Measurements from ENCODE around the gene DGAT2L6.
"Not testable (repeated sequence)": the region's sequence is repeated elsewhere in the genome, so short reads cannot be mapped to it uniquely, and the experiment has no call there.

The DGAT2L6 gene

DNA sequence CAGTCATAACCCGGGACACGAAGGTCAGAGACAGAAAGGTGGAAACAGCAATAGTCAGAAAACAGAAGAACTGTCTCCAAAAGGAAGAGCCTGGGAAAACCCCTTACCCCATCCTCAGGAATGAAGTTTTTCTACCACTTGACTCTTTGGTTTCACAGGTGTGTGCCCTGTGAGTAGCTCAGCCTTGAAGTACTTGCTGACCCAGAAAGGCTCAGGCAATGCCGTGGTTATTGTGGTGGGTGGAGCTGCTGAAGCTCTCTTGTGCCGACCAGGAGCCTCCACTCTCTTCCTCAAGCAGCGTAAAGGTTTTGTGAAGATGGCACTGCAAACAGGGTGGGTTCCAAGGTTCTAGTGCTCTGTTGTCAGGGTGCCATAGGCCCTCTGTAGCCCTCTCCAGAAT is 24.4 kb downstream of the DGAT2L6 start:
- DNase-seq: no peak

DNA sequence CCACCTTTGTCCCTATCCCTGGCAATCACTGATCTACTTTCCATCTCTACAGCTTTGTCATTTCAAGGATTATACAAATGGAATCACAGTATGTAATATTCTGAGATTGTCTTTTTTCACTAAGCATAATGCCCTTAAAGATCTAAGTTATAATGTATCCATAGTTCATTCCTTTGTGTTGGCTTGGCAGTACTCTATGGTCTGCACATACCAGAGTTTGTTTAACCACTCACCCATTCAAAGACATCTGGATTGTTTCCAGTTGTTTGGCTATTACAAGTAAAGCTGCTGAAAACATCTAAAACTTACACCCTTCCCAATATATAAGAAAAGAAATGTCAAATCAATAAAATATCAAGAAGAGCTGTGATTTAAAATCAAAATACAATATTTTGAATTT is 31.2 kb downstream of the DGAT2L6 start:
- DNase-seq: peak; percentile 9

DNA sequence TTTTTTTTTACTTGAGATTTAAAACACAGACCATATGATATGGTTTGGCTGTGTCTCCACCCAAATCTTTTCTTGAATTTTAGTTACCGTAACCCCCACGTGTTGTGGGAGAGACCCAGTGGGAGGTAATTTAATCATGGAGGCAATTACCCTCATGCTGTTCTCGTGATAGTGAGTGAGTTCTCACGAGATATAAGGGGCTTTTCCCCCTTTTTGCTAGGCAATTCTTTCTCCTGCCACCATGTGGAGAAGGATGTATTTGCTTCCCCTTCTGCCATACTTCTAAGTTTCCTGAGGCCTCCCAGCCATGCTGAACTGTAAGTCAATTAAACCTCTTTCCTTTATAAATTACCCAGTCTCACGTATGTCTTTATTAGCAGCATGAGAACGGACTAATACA is 32.3 kb downstream of the DGAT2L6 start:
- not testable (repeated sequence) for DNase-seq

DNA sequence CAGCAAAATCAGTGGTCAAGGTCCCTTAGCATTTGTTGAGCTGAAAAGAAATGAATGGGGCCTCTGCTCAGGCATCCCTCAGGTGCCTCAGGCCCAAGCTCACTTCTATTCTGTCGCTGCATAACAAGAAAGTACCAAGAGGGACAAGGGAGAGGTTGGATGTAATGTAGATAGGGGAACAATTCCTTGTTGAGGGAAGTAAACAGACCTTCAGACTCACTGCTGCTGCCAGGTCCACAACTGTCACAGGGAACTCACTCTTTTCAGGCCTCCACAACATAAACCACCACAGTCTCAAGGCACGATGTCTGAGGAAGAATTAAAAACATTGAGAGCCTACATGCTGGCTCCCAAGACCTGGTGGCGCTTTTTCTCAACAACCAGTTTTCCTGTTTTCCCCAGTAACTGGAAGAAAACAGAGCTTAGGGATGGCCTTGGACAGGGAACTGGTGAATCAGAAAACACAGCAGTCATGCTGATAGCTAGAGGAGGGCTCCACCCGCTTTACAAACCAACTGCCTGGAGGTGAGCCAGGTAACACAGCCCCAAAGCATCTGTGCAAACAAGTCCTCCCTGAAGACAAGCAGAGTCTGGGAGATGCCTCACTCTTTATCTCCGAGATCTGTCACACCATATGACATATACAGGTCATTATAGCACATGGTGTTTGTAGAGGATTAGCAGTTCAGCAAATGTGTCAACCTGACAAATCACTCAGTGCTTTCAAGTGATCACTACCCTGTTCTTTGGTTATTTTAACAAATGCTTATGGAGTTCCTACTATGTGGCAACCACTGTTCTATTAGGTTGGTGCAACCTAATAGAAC is 42.9 kb downstream of the DGAT2L6 start:
- peak; percentile 31 for DNase-seq

DNA sequence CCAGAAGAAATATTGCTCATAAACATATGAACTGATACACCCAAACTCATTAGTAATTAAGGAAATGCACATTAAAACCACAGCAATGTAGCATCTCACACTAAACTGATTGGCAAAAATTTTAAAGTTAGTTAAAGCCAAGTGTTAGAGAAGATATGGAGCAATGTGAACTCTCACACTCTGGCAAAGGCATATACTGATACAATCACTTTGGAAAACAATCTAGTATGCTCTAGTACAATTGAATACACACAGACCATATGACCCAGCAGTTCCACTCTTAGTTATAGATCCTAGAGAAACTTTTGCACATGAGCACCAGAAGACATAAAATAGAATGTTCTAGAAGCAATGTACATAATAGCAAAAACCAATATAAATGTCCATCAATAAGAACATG is 48.8 kb downstream of the DGAT2L6 start:
- DNase-seq: no peak

DNA sequence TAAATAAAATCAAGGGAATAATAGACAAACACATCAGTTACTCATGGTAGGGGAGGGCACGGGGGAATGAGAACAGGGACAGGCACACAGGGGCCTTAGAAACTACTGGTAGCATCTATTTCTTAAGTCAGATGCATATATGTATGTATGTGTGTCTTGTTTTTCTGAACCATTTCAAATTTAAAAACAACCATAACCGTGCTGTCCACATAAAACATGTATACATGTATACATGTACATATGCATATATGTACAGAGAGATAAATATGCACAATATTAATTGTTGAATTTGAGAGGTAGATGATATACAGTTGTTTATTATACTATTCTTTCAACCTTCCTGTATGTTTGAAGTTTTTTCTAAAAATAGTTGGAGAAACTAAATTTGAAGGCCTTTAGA is 49.4 kb downstream of the DGAT2L6 start:
- DNase-seq: no peak

DNA sequence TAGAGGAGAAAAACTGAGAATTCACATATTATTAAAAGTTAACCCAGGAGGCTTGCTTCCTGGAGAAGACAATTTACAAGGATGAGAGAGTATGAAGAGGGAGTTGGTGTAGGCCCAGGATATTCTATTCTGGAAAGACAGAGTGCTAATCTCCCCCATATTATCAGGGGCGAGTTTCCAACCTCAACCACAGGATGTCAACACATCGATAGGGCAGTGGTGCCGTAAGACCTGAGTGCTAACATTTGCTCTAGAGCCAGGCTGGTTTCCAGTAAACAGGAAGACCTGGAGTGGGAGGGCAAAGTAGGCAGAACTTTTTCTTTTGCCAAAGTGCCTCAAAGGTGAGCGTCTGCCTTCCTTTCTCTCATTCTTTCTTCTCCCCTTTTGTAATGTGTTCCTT is 54.4 kb downstream of the DGAT2L6 start:
- no peak for DNase-seq

DNA sequence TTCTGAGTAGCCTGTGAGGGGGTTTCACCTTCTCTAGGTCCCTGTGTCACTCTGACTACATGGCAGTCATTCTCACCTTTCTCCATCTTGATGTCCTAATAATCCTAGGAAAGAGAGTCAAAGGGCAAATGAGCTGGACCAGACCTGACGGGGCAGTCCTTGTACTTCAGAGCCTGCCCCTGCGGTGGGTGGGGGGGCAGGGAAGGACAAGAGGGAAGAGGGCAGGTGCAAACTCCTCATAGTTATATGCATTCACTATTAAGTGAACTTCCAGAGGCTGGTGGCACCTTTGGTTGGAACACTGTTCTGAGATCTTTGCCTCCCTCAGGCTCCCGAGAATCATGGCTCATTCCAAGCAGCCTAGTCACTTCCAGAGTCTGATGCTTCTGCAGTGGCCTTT is 57.1 kb downstream of the DGAT2L6 start, which contains the start of gene AWAT1:
Gene AWAT1, plus strand, starts transcription at position 301 of the 400 bp plus-strand sequence. Its CDS starts 41 bp downstream, at position 342.
- no peak for DNase-seq

DNA sequence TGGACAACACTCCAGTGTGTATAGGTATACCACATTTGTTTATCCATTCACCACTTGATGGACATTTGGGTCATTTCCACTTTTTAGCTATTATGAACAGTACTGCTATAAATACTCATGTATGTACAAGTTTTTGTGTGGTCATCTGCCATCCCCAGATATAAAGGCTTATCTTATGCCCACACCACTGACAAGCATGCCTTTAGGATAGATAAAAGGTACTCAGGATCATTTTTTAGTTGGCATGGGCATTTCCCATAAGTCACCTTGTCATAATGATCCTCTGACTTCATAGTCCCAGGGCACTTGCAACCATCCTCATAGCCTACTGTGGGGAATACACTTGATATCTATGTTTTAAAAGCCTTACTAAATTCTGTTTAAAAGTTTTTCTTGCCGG is 63.5 kb downstream of the DGAT2L6 start:
- DNase-seq: no peak

DNA sequence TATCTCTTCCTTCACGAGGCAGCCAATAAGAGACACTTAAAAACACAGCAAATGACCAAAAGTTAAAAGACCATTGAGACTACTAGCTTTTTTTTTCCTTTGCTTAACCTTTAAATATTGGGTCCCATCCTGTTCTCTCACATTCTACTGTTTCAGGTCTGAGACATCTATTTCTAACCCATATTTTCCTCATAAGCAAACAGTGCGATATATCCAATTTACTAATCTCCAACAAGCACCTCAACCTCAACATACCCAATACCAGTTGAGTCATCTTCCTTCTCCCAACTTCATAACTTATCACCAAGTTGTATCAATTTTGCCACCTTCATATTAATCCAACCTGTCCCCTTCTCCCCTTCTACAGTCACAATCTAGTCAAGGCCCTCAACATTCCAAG is 64.2 kb downstream of the DGAT2L6 start:
- no peak for DNase-seq

DNA sequence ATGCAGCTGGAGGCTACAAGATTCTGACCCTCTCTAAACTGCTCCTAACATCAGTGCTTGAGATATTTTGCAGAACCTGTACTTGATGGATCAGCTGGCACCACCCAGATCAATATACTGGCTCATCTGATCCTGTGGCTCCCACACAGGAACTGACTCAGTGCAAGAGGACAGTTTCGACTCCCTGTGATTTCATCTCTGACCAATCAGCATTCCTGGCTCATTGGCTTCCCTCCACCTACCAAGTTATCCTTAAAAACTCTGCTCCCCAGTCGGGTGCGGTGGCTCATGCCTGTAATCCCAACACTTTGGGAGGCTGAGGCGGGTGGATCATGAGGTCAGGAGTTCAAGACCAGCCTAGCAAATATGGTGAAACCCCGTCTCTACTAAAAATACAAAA is 66.3 kb downstream of the DGAT2L6 start:
- not testable (repeated sequence) for DNase-seq

DNA sequence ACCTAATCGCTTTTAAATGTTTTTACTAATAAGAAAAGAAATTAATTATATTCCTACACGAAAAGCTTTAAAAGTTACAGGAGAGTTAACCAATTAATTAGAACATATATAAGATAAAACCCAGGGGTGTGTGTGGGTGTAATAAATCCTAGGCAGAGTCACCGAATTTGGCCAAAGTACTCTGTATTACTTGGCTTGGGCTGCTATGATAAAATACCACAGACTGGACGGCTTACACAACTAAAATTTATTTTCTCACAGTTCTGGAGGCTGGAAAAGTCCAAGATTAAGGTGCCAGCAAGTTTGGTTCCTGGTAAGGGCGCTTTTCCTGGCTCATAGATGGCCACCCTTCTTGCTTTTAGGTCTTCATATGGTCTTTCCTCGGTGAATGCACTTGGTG is 67.6 kb downstream of the DGAT2L6 start:
- no peak for DNase-seq

DNA sequence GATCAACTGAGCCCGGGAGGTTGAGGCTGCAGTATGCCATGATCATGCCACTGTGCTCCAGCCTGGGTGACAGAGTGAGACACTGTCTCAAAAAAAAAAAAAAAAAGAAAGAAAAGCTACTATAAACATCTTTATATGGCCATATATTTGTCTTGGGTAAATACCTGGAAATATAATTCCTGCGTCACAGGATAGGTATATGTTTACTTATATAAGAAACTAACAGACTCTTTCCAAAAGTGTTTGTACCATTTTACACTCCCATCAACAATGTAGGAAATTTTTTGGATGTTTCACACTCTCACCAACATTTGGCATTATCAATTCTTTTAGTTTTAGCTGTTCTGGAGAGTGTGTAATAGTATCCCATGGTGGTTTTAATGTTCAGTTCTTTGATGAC is 70.0 kb downstream of the DGAT2L6 start:
- DNase-seq: no peak

DNA sequence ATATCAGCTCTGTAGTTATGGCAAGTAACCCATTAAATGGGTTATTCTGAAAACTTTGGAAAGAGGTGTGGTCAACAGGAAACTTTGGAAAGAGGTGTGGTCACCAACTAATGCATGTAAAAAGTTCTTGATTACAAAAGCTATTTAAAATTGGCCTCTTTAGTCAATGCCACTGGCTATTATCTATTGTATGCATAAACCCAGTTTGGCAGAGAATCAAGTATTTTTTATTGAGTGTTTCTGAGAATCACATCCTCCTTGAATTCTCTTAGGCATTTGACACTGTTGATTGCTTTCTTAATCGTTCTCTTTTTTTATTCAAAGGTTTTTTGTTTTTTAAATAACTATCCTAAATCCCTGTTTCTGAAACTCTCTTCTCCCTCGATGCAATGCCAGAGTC is 75.2 kb downstream of the DGAT2L6 start:
- DNase-seq: no peak

DNA sequence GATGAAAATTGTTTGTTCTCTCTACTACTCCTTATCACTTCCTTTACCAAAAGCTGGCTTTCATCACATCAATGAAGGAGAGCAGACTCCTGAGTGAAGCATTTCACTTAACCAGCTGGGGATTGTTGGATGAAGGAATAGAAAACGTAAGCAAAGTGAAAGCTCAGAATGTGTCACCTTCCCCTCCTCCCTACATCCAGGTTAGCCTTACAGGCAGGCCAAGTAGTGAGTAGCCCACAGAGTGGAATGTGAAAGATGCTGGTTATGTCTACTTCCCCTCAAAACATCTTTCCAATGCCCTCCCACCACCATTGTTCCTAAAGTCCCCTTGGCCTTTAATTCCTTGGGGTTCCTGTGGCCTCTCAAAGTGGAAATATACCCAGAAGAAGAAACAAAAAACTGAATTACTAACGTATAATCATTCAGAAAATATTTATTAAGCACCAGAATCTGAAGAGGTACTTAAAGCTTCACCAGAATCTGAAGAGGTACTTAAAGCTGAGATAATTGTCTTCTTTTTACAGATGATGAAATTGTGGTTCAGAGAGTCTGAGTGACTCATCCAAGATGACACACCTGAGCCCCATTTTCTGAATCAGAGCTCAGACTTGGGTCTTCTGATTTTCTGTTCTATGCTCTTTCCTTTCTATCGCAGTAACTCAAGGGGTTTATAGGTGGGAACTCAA is 76.2 kb downstream of the DGAT2L6 start:
- no peak for DNase-seq

DNA sequence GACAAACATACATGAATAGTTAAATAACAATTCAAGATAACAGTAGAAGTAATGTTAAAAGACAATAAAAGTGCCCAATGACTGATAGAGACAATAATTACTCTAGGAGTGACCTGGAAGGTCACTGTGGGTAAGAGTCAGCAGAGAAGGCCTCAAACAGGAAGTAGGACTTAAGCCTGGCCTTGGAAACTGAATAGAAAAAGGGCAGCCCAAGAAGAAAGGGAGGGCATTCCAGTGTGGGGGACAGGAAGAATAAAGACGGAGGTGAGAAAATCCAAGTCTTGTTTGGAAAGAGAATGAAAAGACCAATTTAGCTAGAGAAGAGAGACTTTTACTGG is 76.7 kb downstream of the DGAT2L6 start:
- DNase-seq: no peak

DNA sequence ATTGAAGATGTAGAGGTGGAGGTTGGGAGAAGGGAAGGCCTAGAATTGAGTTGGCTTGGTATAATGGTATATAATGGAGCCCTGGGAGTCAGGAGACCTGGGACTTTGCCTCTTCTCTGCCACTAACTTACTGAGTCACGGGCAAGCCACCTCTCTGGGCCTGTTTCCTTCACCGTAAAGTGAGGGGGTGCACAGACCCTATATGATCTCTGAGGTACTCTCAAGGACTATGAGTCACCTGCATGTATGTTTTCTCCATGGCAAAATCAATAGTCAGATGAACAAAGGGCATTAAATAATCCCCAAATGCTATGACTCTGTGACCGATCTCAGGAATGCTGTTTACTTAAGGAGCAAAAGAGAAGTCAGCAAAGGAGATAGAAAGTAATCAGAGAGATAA is 77.6 kb downstream of the DGAT2L6 start:
- DNase-seq: no peak

All from NCI-H2029 treated with DMSO at 0.1 percent for 48 hours (cell line).